Stimulated activated naive CD4-positive, alpha-beta T cell treated with Interleukin-2 at 50 U/mL for 16 hours (primary cell): Measurements from ENCODE around the gene DET1.
"Not testable (repeated sequence)": the region's sequence is repeated elsewhere in the genome, so short reads cannot be mapped to it uniquely, and the experiment has no call there.

Experiments used
- DNase-seq: peaks from one replicate; lab custom pipeline; 2025; lab: John Stamatoyannopoulos, UW

DET1 gene

GRCh38 chr15:88540350-88540749 is 6.1 kb downstream of the DET1 start:
- DNase-seq: not testable (repeated sequence)

GRCh38 chr15:88539441-88539840 is 7.0 kb downstream of the DET1 start:
- DNase-seq: no peak

- no peak for DNase-seq
Measured at GRCh38 chr15:88538972-88539371, 7.5 kb downstream of the DET1 start.

- DNase-seq: no peak
Measured at GRCh38 chr15:88537591-88538317, 8.7 kb downstream of the DET1 start.

- DNase-seq: no peak
Measured at GRCh38 chr15:88535607-88536313, 10.7 kb downstream of the DET1 start.

GRCh38 chr15:88535100-88535499 is 11.4 kb downstream of the DET1 start:
- no peak for DNase-seq

- DNase-seq: no peak
Measured at GRCh38 chr15:88533376-88533775, 13.1 kb downstream of the DET1 start.

- no peak for DNase-seq
Measured at GRCh38 chr15:88529021-88529630, 17.4 kb downstream of the DET1 start.

- DNase-seq: no peak
Measured at GRCh38 chr15:88526247-88526879, 20.1 kb downstream of the DET1 start.

- no peak for DNase-seq
Measured at GRCh38 chr15:88525418-88525817, 21.1 kb downstream of the DET1 start.

- DNase-seq: not testable (repeated sequence)
Measured at GRCh38 chr15:88524094-88524493, 22.4 kb downstream of the DET1 start.

- no peak for DNase-seq
Measured at GRCh38 chr15:88518903-88519302, 27.6 kb downstream of the DET1 start.

- DNase-seq: no peak
Measured at GRCh38 chr15:88513195-88513594, 33.3 kb downstream of the DET1 start.

- DNase-seq: no peak
Measured at GRCh38 chr15:88512601-88513000, 33.9 kb downstream of the DET1 start.

- DNase-seq: no peak
Measured at GRCh38 chr15:88512078-88512477, 34.4 kb downstream of the DET1 start.

GRCh38 chr15:88511161-88511560 is 35.3 kb downstream of the DET1 start:
- no peak for DNase-seq

GRCh38 chr15:88509964-88510363 is 36.5 kb downstream of the DET1 start:
- no peak for DNase-seq

GRCh38 chr15:88509321-88509720 is 37.2 kb downstream of the DET1 start:
- DNase-seq: no peak

GRCh38 chr15:88506628-88507027 is 39.9 kb downstream of the DET1 start:
- DNase-seq: no peak

- DNase-seq: no peak
Measured at GRCh38 chr15:88505721-88506120, 40.8 kb downstream of the DET1 start.

GRCh38 chr15:88504445-88504844 is 42.0 kb downstream of the DET1 start:
- DNase-seq: no peak

- DNase-seq: no peak
Measured at GRCh38 chr15:88498996-88499395, 47.5 kb downstream of the DET1 start.
